Pons (tissue), 1 donor: ENCODE measurements around the gene ESRRB.

Experiments
- DNase-seq: peaks from one replicate; pipeline ENCODE4 v3.0.0-alpha.2; 2016; ENCODE audit warnings: low spot score

The ESRRB gene

DNA sequence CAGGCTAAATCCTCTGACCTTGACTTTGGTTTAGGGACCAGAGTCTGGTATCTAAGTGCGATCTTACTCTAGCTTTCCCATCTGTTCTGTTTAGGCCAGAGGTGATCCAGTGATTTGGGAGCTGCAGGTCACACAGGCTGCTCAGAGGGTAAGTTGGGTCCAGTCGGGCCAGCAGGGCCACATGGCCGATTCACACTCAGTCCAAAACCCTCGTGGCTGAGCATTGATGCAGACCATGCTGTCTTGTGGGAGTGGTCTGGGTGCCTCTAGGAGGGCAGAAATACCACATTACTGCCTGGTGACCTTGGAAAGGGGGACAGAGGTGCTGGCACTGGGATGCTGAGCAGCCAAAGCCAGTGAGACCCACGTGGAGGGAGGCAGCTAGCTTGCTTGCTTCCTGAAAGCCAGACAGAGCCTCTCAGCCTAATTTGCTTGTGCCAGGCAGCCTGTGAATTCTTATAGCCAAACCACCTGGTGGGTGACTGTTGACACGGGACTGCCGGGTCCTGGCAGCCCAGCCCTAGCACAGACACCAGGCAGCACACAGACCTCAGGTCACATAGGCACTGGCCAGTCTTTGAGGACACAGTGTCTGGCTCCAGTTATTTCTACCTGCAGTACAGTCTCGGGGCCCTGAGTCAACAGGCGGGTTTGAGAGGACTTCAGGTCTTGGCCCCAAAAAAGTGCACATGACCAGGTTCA lies 31.7 kb downstream of the ESRRB start:
- DNase-seq = no peak

DNA sequence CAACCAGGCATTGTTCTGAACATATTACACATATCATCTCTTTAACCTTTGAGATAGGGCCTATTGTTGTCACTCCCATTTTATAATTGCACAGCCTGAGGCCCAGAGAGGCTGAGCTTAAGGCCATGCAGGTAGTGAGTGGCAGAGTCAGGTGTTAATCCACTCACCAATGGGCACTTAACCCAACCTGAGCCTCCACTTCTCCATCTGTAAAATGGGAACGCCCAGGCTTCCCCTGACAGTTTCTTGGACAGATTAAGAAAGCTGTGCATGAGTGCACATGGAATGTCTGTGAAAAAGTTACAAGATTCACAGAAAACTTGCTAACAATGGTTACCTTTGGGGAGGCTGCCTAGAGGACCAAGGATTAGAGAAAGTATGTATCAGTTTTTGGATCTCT lies 32.9 kb downstream of the ESRRB start:
- no peak for DNase-seq

DNA sequence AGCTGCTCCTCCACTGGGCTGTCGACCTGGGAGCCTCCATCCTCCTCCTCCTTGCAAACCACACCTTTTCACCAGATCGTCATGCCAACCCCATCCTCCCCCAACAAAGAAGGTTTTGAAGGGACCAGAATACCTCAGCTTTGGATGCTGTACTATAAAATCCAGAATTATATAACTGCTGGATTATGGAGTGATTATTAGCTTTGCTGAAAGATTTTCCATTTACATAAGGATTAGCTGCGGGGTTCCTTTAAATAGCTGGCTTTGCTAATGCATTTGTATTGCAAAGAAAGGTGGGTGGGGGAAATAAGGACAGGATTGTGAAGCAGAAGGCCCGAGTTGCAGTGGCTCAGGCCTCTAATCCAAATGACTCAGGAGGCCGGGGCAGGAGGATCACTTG lies 36.6 kb downstream of the ESRRB start:
- DNase-seq = no peak

GRCh38 chr14:76413106-76413961 lies 37.4 kb downstream of the ESRRB start:
- no peak for DNase-seq

DNA sequence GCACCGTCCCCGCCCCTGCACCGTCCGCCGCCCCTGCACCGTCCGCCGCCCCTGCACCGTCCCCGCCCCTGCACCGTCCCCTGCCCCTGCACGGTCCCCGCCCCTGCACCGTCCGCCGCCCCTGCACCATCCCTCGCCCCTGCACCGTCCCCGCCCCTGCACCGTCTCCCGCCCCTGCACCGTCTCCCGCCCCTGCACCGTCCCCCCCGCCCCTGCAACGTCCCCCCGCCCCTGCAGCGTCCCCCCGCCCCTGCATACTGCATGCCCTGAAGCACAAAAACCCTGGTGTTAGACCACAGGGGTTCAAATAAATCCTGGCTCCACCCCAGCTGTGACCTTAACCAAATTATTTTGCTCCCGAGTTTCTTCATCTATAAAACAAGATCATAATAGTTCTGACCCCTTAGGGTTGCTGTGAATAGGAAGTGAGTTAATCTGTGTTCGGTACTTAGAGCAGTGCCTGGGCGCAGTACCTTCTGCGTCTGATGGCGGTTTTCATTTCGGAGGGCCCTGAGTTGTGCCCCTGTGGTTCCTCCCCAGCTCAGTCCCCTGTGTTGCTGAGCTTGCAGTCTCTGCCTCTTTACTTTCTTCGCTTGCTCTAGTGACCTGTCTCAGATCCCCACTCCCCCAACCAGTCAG lies 38.1 kb downstream of the ESRRB start:
- DNase-seq = no peak

GRCh38 chr14:76419399-76419798 lies 43.5 kb downstream of the ESRRB start:
- DNase-seq = no peak

DNA sequence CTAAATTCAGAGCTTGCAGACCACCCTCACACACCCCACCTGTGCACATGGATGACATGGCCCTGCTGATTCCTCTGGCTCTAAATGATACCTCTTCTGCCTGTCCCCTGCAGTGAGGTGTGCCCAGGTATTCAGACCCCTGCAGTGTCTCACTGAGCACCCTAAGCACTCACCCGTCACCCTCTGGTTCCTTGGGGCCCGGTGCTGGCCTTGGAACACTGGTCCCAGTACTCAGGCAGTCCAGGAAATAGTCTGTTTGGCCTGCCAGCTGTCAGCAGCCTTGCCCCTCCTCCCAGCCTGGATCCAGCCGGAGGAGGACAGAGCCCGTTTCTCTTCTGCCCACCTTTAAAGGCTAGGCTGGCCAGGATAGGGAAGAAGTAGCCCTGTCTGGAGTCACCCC lies 44.9 kb downstream of the ESRRB start:
- no peak for DNase-seq

DNA sequence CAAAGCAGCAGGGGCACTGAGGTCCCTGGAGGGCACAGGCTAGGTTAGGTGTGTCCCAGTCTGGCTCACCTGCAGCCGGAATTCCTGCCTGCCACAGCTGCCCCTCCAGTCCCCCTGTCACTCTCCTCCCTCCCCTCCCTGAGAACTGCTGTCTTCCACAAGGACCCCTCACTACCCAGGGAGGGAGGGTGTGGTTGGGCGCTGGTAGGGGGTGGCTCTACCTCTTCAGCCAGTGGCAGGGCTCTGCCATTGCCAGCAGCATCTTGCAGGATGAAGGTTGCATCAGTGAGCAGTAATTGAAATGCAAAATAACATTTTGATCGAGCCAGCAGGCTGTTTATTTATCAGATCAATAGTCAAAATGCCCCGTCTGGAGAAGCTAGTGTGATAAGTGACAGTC lies 45.7 kb downstream of the ESRRB start:
- DNase-seq = no peak

GRCh38 chr14:76422662-76423061 lies 46.7 kb downstream of the ESRRB start:
- DNase-seq = no peak

DNA sequence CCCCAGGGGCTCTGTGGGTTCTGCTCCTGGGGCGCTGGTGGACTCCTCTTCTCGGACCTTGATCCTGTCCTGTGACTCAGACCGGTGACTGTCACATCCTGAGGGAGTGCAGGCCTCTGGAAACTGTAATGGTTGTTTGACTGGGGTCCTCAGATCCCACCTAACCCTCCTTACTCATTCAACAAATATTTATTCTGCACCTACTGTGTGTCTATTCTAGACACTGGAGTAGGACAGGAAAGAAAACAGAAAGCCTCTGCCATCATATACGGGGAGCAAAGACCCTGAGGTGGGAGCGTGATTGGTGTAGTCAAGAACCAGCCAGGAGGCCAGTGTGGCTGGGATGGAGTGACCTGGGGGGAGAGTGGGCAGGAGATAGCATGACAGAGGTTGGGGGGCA lies 47.6 kb downstream of the ESRRB start:
- DNase-seq = no peak

DNA sequence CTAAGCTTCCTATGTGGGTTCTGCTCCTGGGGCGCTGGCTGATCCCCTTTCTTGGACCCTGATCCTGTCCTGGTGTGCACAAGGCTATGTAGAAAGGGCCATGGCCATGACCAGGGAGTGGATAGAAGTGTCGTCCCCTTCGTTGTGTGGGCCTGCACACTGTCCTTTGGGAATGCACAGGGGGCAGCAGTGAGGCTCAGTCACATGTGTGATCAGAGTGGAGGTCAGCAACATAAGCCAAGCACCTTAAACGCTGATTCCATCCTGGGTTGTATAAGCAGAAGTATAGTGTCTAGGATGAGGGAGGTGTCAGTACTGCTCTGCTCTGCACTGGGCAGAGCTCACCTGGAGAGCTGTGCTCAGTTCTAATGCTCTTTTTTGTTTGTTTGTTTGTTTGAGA lies 48.4 kb downstream of the ESRRB start:
- no peak for DNase-seq

GRCh38 chr14:76426161-76426696 lies 50.3 kb downstream of the ESRRB start:
- DNase-seq = no peak

GRCh38 chr14:76428611-76429010 lies 52.7 kb downstream of the ESRRB start:
- DNase-seq = no peak

- DNase-seq = no peak
These were observed 54.1 kb downstream of the ESRRB start for GRCh38 chr14:76430017-76430416.

DNA sequence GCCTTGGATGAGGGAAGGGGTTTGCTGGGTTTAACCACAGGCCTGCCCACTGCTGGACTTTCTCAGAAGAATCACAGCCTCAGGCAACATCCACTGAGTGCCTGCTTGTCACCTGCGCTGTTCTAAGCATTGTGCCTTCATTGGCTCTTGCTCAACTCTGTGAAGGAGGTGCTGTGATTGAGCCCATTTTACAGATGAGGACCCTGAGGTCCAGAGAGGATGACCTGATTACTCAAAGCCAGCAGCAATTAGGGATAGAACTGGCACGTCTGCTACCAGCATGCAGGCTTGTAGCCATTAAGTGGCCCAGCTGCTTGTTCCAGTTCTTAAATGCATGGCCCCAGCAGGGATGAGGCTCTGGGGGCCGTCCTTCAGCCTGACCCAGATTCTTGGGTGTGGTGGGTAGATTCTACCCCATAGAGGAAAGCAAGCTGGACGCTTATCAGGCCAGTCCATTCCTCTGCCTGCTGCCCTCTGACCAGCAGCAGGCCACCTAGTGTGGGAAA lies 54.6 kb downstream of the ESRRB start:
- DNase-seq = no peak

DNA sequence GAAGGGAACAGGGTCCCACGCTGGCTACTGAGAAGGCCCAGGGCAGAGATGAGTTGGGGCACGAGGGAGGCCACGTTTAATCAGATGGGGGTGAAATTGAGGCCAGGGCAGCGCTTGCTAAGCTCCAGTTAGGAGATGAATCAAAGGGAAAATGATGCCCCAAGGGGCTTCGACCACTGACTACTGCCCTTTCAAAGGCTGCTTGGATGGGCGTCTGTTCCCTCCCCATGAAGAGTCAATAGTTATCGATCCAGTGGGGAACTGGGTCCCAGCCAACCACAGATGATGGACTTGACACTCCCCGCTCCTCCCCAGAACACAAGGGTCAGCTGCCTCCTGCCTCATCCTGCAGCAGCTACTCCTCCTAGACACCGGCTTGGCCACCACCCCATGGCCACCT lies 55.6 kb downstream of the ESRRB start:
- DNase-seq = no peak

DNA sequence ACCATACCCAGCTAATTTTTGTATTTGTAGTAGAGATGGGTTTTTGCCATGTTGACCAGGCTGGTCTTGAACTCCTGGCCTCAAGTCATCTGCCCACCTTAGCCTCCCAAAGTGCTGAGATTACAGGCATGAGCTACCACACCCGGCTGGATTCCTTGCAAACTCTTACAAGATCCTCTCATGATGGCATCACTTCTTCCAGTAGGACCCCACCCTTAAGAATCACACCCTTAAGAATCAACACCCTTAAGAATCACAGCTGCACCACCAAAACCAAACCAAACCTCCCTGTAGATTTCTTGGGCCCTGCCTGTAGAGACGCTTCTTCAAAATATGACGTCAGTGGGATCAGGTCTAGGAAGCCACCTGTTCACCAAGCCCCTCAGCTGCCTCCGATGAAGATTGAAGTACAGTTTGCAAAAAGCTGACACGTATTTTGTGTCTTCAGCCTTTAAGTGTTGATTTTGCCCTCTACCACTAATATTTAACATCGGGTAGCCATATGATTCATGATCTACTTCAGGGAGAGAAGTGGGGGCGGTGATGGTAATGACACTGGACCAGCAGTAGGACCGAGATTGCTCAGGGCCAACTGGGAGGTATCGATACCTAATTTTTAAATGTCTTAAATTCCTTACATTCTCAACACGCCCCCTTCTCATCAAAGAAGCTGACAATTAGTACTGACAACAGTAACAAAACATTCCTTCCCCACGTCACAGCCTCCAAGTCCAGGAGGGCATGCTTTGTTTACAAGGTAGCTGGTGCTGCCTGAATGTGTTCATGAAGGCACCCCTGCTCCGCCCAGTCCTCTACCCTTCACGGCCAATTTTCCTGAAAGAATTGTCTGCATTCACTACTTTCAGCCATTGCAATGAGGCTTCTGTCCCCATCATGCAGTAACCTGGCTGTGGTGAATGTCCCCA lies 57.2 kb downstream of the ESRRB start:
- DNase-seq = no peak

DNA sequence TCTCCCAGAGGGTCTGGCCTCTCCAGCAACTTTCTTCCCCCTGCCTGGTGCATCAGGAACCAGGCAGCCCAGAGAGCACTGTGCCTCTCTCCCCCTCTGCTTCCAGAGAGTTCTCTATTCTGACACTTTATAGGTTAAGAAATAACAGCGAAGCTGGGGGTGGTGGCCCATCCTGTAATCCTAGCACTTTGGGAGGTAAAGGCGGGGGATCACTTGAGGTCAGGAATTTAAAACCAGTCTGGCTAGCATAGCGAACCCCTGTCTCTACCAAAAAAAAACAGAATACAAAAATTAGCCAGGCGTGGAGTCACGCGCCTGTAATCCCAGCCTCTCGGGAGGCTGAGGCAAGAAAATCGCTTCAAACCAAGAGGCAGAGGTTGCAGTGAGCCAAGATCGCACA lies 58.3 kb downstream of the ESRRB start:
- no peak for DNase-seq

DNA sequence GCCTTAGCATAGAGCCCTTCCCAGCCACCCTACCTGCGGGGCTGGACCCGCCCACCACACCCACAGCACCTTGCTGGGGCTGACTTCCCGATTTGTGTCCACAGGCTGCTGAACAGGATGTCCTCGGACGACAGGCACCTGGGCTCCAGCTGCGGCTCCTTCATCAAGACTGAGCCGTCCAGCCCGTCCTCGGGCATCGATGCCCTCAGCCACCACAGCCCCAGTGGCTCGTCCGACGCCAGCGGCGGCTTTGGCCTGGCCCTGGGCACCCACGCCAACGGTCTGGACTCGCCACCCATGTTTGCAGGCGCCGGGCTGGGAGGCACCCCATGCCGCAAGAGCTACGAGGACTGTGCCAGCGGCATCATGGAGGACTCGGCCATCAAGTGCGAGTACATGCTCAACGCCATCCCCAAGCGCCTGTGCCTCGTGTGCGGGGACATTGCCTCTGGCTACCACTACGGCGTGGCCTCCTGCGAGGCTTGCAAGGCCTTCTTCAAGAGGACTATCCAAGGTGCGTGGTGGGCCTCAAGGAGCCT lies 63.4 kb downstream of the ESRRB start:
- DNase-seq = no peak

- DNase-seq = no peak
These were observed 70.5 kb downstream of the ESRRB start for GRCh38 chr14:76446486-76446885.

DNA sequence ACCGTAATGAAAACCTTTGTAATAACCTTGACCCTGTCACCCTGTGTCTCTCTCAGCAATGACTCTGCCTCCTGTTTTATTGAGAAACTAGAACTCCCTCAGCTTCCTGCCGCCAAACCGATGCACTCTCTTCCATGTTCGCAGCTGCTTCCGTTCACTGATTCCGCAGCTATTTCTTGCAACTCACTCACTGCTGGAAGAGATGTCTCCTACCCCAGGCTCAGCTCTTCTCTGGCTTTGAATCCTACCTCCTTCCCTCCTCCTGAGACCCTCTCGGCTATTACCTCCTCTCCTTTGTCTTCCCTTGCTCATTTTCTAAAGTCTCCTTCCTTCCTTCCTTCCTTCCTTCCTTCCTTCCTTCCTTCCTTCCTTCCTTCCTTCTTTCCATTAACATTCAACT lies 71.0 kb downstream of the ESRRB start:
- DNase-seq = no peak
